ENCODE results near the gene IL12RB2. TPM values are rescaled to one million over a fixed set of nuclear protein-coding genes. Genes with fewer than 3 reads are reported as not detected.

IL12RB2 gene
- total RNA-seq, 2 donors from 2014 or later, result 1.3 to 3.3 TPM

- no peaks in the 10 kb centered on the region for H3K27me3 ChIP-seq
- intact Hi-C loops (cut with DNase I), result no loop called here
- no peaks in the 10 kb centered on the region for H3K36me3 ChIP-seq (replicated peaks in 1 of 2; ENCODE audit: insufficient read depth in 1 of 2, low read depth in 2 of 2)
- H3K27ac ChIP-seq, result no peak overlapping the region
- no peaks in the 10 kb centered on the region for H3K9me3 ChIP-seq
- H3K4me3 ChIP-seq, result no peak overlapping the region
- TF ChIP-seq CTCF (IDR thresholded peaks at IDR 0.05) (no peak), POLR2A (IDR thresholded peaks at IDR 0.05) (no peak)
- ATAC-seq (peak; percentile 42), DNase-seq (no peak)
- peaks cover 13% of the 10 kb centered on the region for H3K4me1 ChIP-seq
- 23 to 25% methylated on average over 5 of the region's 5 CpGs for WGBS, 2 donors
Measured at GRCh38 chr1:67280696-67281095, 27.0 kb upstream of the IL12RB2 start.

GRCh38 chr1:67281244-67281643 lies 26.4 kb upstream of the IL12RB2 start:
- Histone ChIP-seq H3K36me3 (replicated peaks in 1 of 2; ENCODE audit: insufficient read depth in 1 of 2, low read depth in 2 of 2) (no peaks in the 10 kb centered on the region), H3K9me3 (no peaks in the 10 kb centered on the region), H3K27me3 (no peaks in the 10 kb centered on the region), H3K4me1 (peaks cover 13% of the 10 kb centered on the region), H3K27ac (no peak overlapping the region), H3K4me3 (no peak overlapping the region)
- 20 to 23% methylated on average over 3 of the region's 3 CpGs for WGBS, 2 donors
- no peak for DNase-seq
- no peak for TF ChIP-seq POLR2A (IDR thresholded peaks at IDR 0.05)
- TF ChIP-seq CTCF (IDR thresholded peaks at IDR 0.05), result no peak
- intact Hi-C loops (cut with DNase I), result no loop called here
- ATAC-seq, result peak; percentile 79

GRCh38 chr1:67285780-67286488 lies 21.7 kb upstream of the IL12RB2 start:
- Histone ChIP-seq H3K27ac (no peak overlapping the region), H3K4me1 (peaks cover 9% of the 10 kb centered on the region), H3K9me3 (no peaks in the 10 kb centered on the region), H3K27me3 (no peaks in the 10 kb centered on the region), H3K4me3 (no peak overlapping the region), H3K36me3 (replicated peaks in 1 of 2; ENCODE audit: insufficient read depth in 1 of 2, low read depth in 2 of 2) (no peaks in the 10 kb centered on the region)
- TF ChIP-seq CTCF (IDR thresholded peaks at IDR 0.05), result no peak
- TF ChIP-seq POLR2A (IDR thresholded peaks at IDR 0.05), result no peak
- intact Hi-C loops (cut with DNase I), result no loop called here
- WGBS, 2 donors, result 81 to 83% methylated on average over 8 of the region's 8 CpGs
- ATAC-seq (no peak), DNase-seq (no peak)

GRCh38 chr1:67290236-67290635 lies 17.4 kb upstream of the IL12RB2 start:
- no peak for ATAC-seq
- TF ChIP-seq POLR2A (IDR thresholded peaks at IDR 0.05), result no peak
- TF ChIP-seq CTCF (IDR thresholded peaks at IDR 0.05), result no peak

More at GRCh38 chr1:67290236-67290635, 17.4 kb upstream of the IL12RB2 start:
- Histone ChIP-seq H3K27ac (no peak overlapping the region), H3K4me1 (no peaks in the 10 kb centered on the region), H3K9me3 (no peaks in the 10 kb centered on the region), H3K27me3 (no peaks in the 10 kb centered on the region), H3K36me3 (replicated peaks in 1 of 2; ENCODE audit: insufficient read depth in 1 of 2, low read depth in 2 of 2) (no peaks in the 10 kb centered on the region), H3K4me3 (no peak overlapping the region)
- 59% methylated on average over 4 of the region's 4 CpGs for WGBS, 2 donors
- no peak for DNase-seq
- intact Hi-C loops (cut with DNase I), result no loop called here

All from body of pancreas (tissue), 4 donors.